Esophagus squamous epithelium (tissue), 4 donors: ENCODE results near the gene MPO.

Experiments
- POLR2A ChIP-seq, 4 donors: fragments of 450-650 bp; IDR thresholded peaks; one replicate each; pipeline ENCODE4 v1.6.1; 2017; ENCODE audit warnings: antibody characterized with exemption in 4 of 4, mild to moderate bottlenecking in 4 of 4, moderate library complexity in 3 of 4
- TF ChIP-seq, protein P1 (sequence below), 6 experiments: fragments of 450-650 bp in 4 of 6; fragments of 200-600 bp in 2 of 6; sonication (generic) in 2 of 6; IDR thresholded peaks; one replicate each; pipeline ENCODE4 v1.5.1; 2016 to 2019; ENCODE audit warnings: antibody characterized with exemption in 6 of 6, mild to moderate bottlenecking in 4 of 6, moderate library complexity in 4 of 6

DNA sequence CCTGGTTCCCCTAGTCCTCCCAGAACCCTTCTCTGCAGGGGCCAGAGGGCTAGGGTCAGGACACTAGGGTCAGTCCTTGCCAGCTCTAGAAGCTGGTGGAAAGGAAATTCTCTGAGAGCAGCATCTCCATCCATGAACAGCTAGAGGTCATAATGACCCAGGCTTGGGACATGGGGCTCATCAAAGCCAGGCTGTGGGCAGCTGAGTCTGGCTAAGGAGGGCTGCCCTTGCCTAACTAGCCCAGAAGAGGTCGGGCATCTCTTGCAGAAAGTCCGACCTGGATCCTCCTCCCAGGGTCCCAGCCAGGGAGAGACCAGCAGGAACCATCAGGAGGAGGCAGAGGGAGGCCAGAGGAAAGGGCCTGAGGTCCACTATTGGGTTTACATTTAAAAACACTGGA lies 4.3 kb downstream of the MPO start:
- TF ChIP-seq, protein P1, sequence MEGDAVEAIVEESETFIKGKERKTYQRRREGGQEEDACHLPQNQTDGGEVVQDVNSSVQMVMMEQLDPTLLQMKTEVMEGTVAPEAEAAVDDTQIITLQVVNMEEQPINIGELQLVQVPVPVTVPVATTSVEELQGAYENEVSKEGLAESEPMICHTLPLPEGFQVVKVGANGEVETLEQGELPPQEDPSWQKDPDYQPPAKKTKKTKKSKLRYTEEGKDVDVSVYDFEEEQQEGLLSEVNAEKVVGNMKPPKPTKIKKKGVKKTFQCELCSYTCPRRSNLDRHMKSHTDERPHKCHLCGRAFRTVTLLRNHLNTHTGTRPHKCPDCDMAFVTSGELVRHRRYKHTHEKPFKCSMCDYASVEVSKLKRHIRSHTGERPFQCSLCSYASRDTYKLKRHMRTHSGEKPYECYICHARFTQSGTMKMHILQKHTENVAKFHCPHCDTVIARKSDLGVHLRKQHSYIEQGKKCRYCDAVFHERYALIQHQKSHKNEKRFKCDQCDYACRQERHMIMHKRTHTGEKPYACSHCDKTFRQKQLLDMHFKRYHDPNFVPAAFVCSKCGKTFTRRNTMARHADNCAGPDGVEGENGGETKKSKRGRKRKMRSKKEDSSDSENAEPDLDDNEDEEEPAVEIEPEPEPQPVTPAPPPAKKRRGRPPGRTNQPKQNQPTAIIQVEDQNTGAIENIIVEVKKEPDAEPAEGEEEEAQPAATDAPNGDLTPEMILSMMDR (IDR thresholded peaks at IDR 0.05) = no peak
- TF ChIP-seq POLR2A (IDR thresholded peaks at IDR 0.05) = no peak
